Inflammatory macrophage treated with lipopolysaccharide for 4 hours (primary cell): ENCODE data around the gene FER1L5.
"Not testable (repeated sequence)": the region's sequence is repeated elsewhere in the genome, so short reads cannot be mapped to it uniquely, and the experiment has no call there.

Experiments used
- DNase-seq: peaks from one replicate; pipeline ENCODE4 v3.0.0-alpha.2; 2020

FER1L5 gene

GRCh38 chr2:96637385-96638143, 5.0 kb upstream of the FER1L5 start:
- DNase-seq, result peak; percentile 96

GRCh38 chr2:96638144-96639121, 4.1 kb upstream of the FER1L5 start, which contains the start of gene KANSL3:
TSS of gene KANSL3 (minus strand) at chr2:96638312. CDS start at chr2:96637135, 1,177 bp downstream.
- DNase-seq, result peak; percentile 96

- DNase-seq, result no peak
Observed at GRCh38 chr2:96647681-96648080, 5.1 kb downstream of the FER1L5 start.

- no peak for DNase-seq
Observed at GRCh38 chr2:96648306-96648930, 5.9 kb downstream of the FER1L5 start.

GRCh38 chr2:96649342-96649741, 6.8 kb downstream of the FER1L5 start:
- no peak for DNase-seq

GRCh38 chr2:96651793-96652192, 9.2 kb downstream of the FER1L5 start:
- DNase-seq, result no peak

- peak; percentile 37 for DNase-seq
Observed at GRCh38 chr2:96654791-96655190, 12.2 kb downstream of the FER1L5 start.

GRCh38 chr2:96655526-96655925, 13.0 kb downstream of the FER1L5 start:
- DNase-seq, result peak; percentile 84

- peak; percentile 74 for DNase-seq
Observed at GRCh38 chr2:96656540-96656939, 14.0 kb downstream of the FER1L5 start.

GRCh38 chr2:96661324-96661723, 18.8 kb downstream of the FER1L5 start:
- no peak for DNase-seq

- no peak for DNase-seq
Observed at GRCh38 chr2:96662360-96662759, 19.8 kb downstream of the FER1L5 start.

- no peak for DNase-seq
Observed at GRCh38 chr2:96663177-96663576, 20.6 kb downstream of the FER1L5 start.

GRCh38 chr2:96663829-96664228, 21.3 kb downstream of the FER1L5 start:
- DNase-seq, result no peak

- DNase-seq, result peak; percentile 67
Observed at GRCh38 chr2:96664366-96664925, 21.9 kb downstream of the FER1L5 start.

- peak; percentile 97 for DNase-seq
Observed at GRCh38 chr2:96665083-96665569, 22.6 kb downstream of the FER1L5 start.

- not testable (repeated sequence) for DNase-seq
Observed at GRCh38 chr2:96665717-96666116, 23.2 kb downstream of the FER1L5 start.

- DNase-seq, result no peak
Observed at GRCh38 chr2:96668771-96669170, 26.2 kb downstream of the FER1L5 start.

GRCh38 chr2:96669539-96670215, 27.1 kb downstream of the FER1L5 start:
- no peak for DNase-seq

- no peak for DNase-seq
Observed at GRCh38 chr2:96679848-96680247, 37.3 kb downstream of the FER1L5 start.

- DNase-seq, result no peak
Observed at GRCh38 chr2:96680561-96681141, 38.1 kb downstream of the FER1L5 start.

GRCh38 chr2:96681540-96681939, 39.0 kb downstream of the FER1L5 start:
- no peak for DNase-seq

GRCh38 chr2:96683307-96683706, 40.7 kb downstream of the FER1L5 start:
- no peak for DNase-seq
